A673 (cell line): Measurements from ENCODE around the gene CNGA3.

Experiments
- EZH2 ChIP-seq: fragments of 200-600 bp; sonication (generic); IDR thresholded peaks from 2 replicates; pipeline ENCODE4 v1.6.1; 2017; ENCODE audit warnings: borderline replicate concordance, low read depth, mild to moderate bottlenecking, mixed read lengths, antibody characterized with exemption, low read length; ENCODE audit not compliant: poor library complexity, severe bottlenecking
- TF ChIP-seq, protein P1 (sequence below): fragments of 300-800, 200-600 bp; sonication (generic); conservative IDR thresholded peaks from 2 replicates; pipeline ENCODE4 v1.5.1; 2017; ENCODE audit warnings: low read depth, mild to moderate bottlenecking, antibody characterized with exemption, low read length, moderate library complexity, mixed read lengths

GRCh38 chr2:98399140-98399539 lies 52.9 kb downstream of the CNGA3 start:
- TF ChIP-seq, protein P1, sequence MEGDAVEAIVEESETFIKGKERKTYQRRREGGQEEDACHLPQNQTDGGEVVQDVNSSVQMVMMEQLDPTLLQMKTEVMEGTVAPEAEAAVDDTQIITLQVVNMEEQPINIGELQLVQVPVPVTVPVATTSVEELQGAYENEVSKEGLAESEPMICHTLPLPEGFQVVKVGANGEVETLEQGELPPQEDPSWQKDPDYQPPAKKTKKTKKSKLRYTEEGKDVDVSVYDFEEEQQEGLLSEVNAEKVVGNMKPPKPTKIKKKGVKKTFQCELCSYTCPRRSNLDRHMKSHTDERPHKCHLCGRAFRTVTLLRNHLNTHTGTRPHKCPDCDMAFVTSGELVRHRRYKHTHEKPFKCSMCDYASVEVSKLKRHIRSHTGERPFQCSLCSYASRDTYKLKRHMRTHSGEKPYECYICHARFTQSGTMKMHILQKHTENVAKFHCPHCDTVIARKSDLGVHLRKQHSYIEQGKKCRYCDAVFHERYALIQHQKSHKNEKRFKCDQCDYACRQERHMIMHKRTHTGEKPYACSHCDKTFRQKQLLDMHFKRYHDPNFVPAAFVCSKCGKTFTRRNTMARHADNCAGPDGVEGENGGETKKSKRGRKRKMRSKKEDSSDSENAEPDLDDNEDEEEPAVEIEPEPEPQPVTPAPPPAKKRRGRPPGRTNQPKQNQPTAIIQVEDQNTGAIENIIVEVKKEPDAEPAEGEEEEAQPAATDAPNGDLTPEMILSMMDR, result no peak
- TF ChIP-seq EZH2, result no peak
